ENCODE data around the gene ACP4.

Gene ACP4

DNA sequence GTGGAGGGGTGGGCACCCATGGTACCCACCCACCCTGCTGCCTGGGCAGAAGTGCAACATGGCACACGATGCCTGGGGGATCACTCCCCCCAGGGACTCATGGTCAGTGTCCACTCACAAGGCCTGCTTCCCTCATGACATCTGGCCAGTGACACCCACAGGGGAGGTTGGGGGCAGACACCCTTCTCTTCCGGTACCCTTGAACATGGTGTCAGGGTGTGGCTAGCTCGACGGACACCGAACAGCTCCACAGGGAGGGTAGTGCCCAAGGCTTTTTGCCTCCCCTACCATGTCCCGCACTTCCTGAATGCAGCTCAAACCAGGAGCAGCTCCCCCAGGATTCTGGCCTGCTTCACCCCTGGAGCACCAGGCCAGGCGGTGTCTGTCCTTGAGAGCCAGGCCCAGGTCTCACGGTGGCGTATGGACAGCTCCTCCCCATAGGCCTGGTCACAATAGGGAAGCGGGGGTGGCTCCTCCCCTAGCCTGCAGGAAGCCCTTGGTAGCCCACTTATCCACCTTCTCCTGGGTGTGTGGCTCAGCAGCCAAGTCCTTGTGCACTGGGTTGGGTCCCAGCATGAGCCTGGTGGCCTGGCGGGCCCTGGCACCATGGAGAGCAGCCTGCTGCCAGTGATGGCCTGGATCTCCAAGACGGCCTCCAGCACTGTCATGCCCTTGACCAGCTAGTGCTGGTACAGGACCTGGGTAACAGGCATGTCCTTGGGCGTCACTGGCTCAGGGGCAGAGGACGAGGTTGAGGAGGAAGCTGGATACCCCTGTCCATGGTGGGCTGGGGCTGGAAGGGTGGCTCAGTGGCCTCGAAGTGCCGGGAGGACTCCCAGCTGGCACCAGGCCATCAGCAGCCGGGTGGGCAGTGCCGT, 7.8 kb downstream of the ACP4 start:
- TF ChIP-seq, protein P1, sequence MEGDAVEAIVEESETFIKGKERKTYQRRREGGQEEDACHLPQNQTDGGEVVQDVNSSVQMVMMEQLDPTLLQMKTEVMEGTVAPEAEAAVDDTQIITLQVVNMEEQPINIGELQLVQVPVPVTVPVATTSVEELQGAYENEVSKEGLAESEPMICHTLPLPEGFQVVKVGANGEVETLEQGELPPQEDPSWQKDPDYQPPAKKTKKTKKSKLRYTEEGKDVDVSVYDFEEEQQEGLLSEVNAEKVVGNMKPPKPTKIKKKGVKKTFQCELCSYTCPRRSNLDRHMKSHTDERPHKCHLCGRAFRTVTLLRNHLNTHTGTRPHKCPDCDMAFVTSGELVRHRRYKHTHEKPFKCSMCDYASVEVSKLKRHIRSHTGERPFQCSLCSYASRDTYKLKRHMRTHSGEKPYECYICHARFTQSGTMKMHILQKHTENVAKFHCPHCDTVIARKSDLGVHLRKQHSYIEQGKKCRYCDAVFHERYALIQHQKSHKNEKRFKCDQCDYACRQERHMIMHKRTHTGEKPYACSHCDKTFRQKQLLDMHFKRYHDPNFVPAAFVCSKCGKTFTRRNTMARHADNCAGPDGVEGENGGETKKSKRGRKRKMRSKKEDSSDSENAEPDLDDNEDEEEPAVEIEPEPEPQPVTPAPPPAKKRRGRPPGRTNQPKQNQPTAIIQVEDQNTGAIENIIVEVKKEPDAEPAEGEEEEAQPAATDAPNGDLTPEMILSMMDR (IDR thresholded peaks at IDR 0.05; ENCODE audit: poor library complexity, severe bottlenecking) = no peak
- Histone ChIP-seq H3K27ac (ENCODE audit: poor library complexity, severe bottlenecking) (no peak overlapping the region), H3K36me3 (ENCODE audit: low read depth) (peaks cover 61% of the 10 kb centered on the region), H3K4me3 (ENCODE audit: severe bottlenecking) (no peak overlapping the region), H3K27me3 (ENCODE audit: insufficient read depth, poor library complexity, severe bottlenecking) (no peaks in the 10 kb centered on the region), H3K9me3 (ENCODE audit: severe bottlenecking) (no peaks in the 10 kb centered on the region), H3K4me1 (ENCODE audit: insufficient read depth, poor library complexity, severe bottlenecking) (peaks cover 8% of the 10 kb centered on the region)
- DNase-seq (ENCODE audit: low spot score) (no peak), ATAC-seq (ENCODE audit: low read depth) (no peak)

DNA sequence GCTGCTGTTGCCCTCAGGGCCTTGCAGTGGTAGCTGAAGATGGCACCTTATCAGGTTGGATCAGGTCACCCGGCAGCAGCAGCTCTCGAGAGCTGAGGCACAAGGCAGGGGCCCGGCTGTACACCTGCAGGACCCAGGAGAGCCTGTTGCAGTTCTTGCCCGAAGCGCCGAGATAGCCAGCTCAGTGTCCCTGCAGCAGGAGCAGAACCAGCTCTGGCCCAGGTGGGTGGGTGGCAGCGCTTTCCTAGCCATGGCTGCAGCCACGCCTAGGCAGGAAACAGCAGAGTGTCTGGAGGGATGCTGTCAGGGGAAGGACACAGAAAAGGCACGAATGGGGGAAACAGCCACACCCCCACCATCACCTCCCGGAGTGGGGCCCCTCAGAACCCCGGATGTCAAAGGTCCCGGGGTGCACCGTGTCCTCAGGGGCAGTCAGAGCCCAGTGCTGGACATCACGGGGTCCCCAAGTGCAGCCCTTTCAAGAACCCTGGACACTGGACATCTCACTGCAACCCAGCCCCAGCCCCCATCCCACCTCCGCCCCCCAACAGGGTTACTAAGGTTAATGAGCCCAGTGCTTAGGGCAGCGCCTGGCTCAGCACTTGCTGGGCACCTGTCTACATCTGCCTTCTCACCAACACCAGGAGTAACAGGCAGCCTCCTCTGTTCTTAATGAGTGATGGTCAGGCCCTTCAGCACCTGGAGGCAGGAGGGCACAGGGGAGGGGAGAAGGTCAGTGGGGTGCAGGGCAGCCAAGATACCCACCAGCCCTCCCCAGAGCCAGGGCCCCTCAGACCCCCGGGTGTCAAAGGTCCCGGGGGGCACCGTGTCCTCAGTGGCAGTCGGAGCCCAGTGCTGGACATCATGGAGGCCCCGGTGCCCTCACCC, 8.7 kb downstream of the ACP4 start:
- TF ChIP-seq, protein P1 (IDR thresholded peaks at IDR 0.05; ENCODE audit: poor library complexity, severe bottlenecking) = no peak
- H3K27ac ChIP-seq (ENCODE audit: poor library complexity, severe bottlenecking) = no peak overlapping the region
- no peak for DNase-seq (ENCODE audit: low spot score)
- peaks cover 69% of the 10 kb centered on the region for H3K36me3 ChIP-seq (ENCODE audit: low read depth)
- H3K4me1 ChIP-seq (ENCODE audit: insufficient read depth, poor library complexity, severe bottlenecking) = peaks cover 8% of the 10 kb centered on the region
- H3K9me3 ChIP-seq (ENCODE audit: severe bottlenecking) = no peaks in the 10 kb centered on the region
- no peak overlapping the region for H3K4me3 ChIP-seq (ENCODE audit: severe bottlenecking)
- ATAC-seq (ENCODE audit: low read depth) = no peak
- no peaks in the 10 kb centered on the region for H3K27me3 ChIP-seq (ENCODE audit: insufficient read depth, poor library complexity, severe bottlenecking)

- DNase-seq (ENCODE audit: low spot score) (no peak), ATAC-seq (ENCODE audit: low read depth) (no peak)
- Histone ChIP-seq H3K27me3 (ENCODE audit: insufficient read depth, poor library complexity, severe bottlenecking) (no peaks in the 10 kb centered on the region), H3K4me1 (ENCODE audit: insufficient read depth, poor library complexity, severe bottlenecking) (peaks cover 8% of the 10 kb centered on the region), H3K36me3 (ENCODE audit: low read depth) (peaks cover 69% of the 10 kb centered on the region), H3K4me3 (ENCODE audit: severe bottlenecking) (no peak overlapping the region), H3K9me3 (ENCODE audit: severe bottlenecking) (no peaks in the 10 kb centered on the region), H3K27ac (ENCODE audit: poor library complexity, severe bottlenecking) (no peak overlapping the region)
- TF ChIP-seq, protein P1 (IDR thresholded peaks at IDR 0.05; ENCODE audit: poor library complexity, severe bottlenecking) = no peak
Observed at GRCh38 chr19:50799547-50799851, 9.3 kb downstream of the ACP4 start.

GRCh38 chr19:50801107-50801506, 10.9 kb downstream of the ACP4 start:
- Histone ChIP-seq H3K9me3 (ENCODE audit: severe bottlenecking) (no peaks in the 10 kb centered on the region), H3K4me3 (ENCODE audit: severe bottlenecking) (no peak overlapping the region), H3K27ac (ENCODE audit: poor library complexity, severe bottlenecking) (peak overlapping the region; percentile 3), H3K36me3 (ENCODE audit: low read depth) (peaks cover 69% of the 10 kb centered on the region), H3K4me1 (ENCODE audit: insufficient read depth, poor library complexity, severe bottlenecking) (peaks cover 8% of the 10 kb centered on the region), H3K27me3 (ENCODE audit: insufficient read depth, poor library complexity, severe bottlenecking) (no peaks in the 10 kb centered on the region)
- TF ChIP-seq, protein P1 (IDR thresholded peaks at IDR 0.05; ENCODE audit: poor library complexity, severe bottlenecking) = no peak
- DNase-seq (ENCODE audit: low spot score) = no peak
- no peak for ATAC-seq (ENCODE audit: low read depth)
